Glutamatergic neuron (in vitro differentiated cells): ENCODE measurements around the gene GPR18. TPM values are rescaled to one million over a fixed set of nuclear protein-coding genes. Genes with fewer than 3 reads are reported as not detected.
"Not testable (repeated sequence)": the region's sequence is repeated elsewhere in the genome, so short reads cannot be mapped to it uniquely, and the experiment has no call there.

Source experiments
- DNase-seq: peaks from one replicate; pipeline ENCODE4 v3.0.0; 2022
- H3K27ac Mint-ChIP-seq: one replicate; pipeline ENCODE4 v1.8.0; 2020; ENCODE audit warnings: mild to moderate bottlenecking, mixed read lengths, inconsistent platforms; ENCODE audit not compliant: unreplicated experiment
- H3K27me3 Mint-ChIP-seq: one replicate; pipeline ENCODE4 v1.8.0; 2020; ENCODE audit warnings: mild to moderate bottlenecking, moderate library complexity, mixed read lengths, inconsistent platforms; ENCODE audit not compliant: unreplicated experiment
- H3K36me3 Mint-ChIP-seq: one replicate; pipeline ENCODE4 v1.8.0; 2020; ENCODE audit warnings: mild to moderate bottlenecking, mixed read lengths, inconsistent platforms; ENCODE audit not compliant: unreplicated experiment
- H3K4me1 Mint-ChIP-seq: one replicate; pipeline ENCODE4 v1.8.0; 2020; ENCODE audit warnings: mild to moderate bottlenecking, low read depth, mixed read lengths, inconsistent platforms; ENCODE audit not compliant: unreplicated experiment
- H3K4me3 Mint-ChIP-seq: one replicate; pipeline ENCODE4 v1.8.0; 2020; ENCODE audit warnings: mild to moderate bottlenecking, mixed read lengths, inconsistent platforms; ENCODE audit not compliant: unreplicated experiment
- H3K9me3 Mint-ChIP-seq: one replicate; pipeline ENCODE4 v1.8.0; 2020; ENCODE audit warnings: mild to moderate bottlenecking, moderate library complexity, mixed read lengths, inconsistent platforms; ENCODE audit not compliant: unreplicated experiment
- CTCF ChIP-seq: fragments of 200-600 bp; sonication (generic); IDR thresholded peaks from one replicate; pipeline ENCODE4 v1.5.0; 2021; ENCODE audit not compliant: partially characterized antibody, unreplicated experiment
- total RNA-seq: library from RNA; stranded (reverse); fragmentation: NEBNext Ultra II Directional; extraction: Animal tissue kit (Norgen Biotek cat#: 25700); gene quantifications from one replicate; pipeline ENCODE4 v1.2.1, GENCODE V29; 2021; ENCODE audit not compliant: unreplicated experiment

The GPR18 gene
- total RNA-seq, 1 donor from 2014 or later, result not detected

GRCh38 chr13:99214731-99215130, 43.4 kb downstream of the GPR18 start:
- Mint-ChIP-seq H3K36me3 (no peaks in the 10 kb centered on the region), H3K4me3 (no peak overlapping the region), H3K27me3 (peaks cover 1% of the 10 kb centered on the region), H3K27ac (no peak overlapping the region), H3K4me1 (peaks cover 12% of the 10 kb centered on the region), H3K9me3 (no peaks in the 10 kb centered on the region)
- no peak for TF ChIP-seq CTCF
- no peak for DNase-seq

GRCh38 chr13:99214232-99214631, 43.9 kb downstream of the GPR18 start:
- no peak for DNase-seq
- Mint-ChIP-seq H3K9me3 (no peaks in the 10 kb centered on the region), H3K36me3 (no peaks in the 10 kb centered on the region), H3K4me1 (peaks cover 10% of the 10 kb centered on the region), H3K4me3 (no peak overlapping the region), H3K27ac (no peak overlapping the region), H3K27me3 (peaks cover 1% of the 10 kb centered on the region)
- no peak for TF ChIP-seq CTCF

GRCh38 chr13:99211421-99212035, 46.7 kb downstream of the GPR18 start:
- H3K27me3 Mint-ChIP-seq, result peaks cover 3% of the 10 kb centered on the region
- DNase-seq, result no peak

GRCh38 chr13:99210627-99211026, 47.6 kb downstream of the GPR18 start:
- not testable (repeated sequence) for H3K27me3 Mint-ChIP-seq, H3K27ac Mint-ChIP-seq, H3K9me3 Mint-ChIP-seq, H3K4me1 Mint-ChIP-seq, DNase-seq, H3K4me3 Mint-ChIP-seq, H3K36me3 Mint-ChIP-seq

More at GRCh38 chr13:99211421-99212035, 46.7 kb downstream of the GPR18 start:
- Mint-ChIP-seq H3K4me1 (peaks cover 8% of the 10 kb centered on the region), H3K4me3 (no peak overlapping the region), H3K9me3 (peaks cover 2% of the 10 kb centered on the region), H3K27ac (no peak overlapping the region), H3K36me3 (peaks cover 5% of the 10 kb centered on the region)
- TF ChIP-seq CTCF, result no peak

- Mint-ChIP-seq H3K36me3 (peaks cover 6% of the 10 kb centered on the region), H3K27me3 (peaks cover 5% of the 10 kb centered on the region), H3K27ac (no peak overlapping the region), H3K9me3 (peaks cover 2% of the 10 kb centered on the region), H3K4me3 (no peak overlapping the region), H3K4me1 (peaks cover 15% of the 10 kb centered on the region)
- DNase-seq, result no peak
- no peak for TF ChIP-seq CTCF
Observed at GRCh38 chr13:99208845-99209527, 49.2 kb downstream of the GPR18 start.
